Measurements from ENCODE around the gene FADS2. TPM values are rescaled to one million over a fixed set of nuclear protein-coding genes. Genes with fewer than 3 reads are reported as not detected.

Gene FADS2
- total RNA-seq, 2 donors from 2014 or later, result 2.0 to 4.4 TPM

DNA sequence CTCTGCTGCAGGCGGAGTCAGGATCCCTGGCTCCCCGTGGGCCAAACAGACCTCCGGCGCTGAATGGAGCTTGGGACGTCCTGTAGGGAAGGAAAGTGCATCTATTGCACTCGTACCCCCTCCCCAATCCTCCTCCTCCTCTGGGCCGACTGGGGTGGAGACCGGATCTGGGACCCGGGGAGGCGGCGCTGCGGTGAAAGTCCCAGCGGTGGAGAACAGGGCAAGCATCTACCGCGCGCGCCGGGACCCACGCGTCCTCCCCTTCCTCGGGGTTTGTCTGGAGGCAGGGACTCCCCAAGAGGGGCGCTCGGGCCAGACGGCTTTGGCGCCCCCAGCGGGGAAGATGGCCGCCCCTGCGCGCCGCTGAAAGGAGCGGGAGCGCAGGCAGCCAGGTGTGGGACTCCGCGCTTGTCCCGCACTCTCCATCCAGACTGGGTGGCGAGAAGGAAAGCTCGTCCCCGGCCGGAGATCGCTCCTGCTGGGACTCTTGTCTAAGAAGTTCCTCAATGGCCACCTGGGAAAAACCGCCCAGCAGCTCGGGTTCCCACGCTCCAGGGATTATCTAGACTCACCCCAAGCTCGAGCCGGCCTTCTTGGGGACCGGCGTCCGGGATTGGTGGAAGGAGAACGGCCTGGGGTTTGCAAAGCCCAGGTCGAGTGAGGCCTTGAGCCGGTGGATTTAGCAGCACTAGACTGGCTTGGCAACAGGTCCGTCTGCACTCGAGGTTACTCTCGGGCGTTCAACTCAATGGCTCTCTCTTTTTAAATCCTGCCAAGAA lies 718 bp downstream of the FADS2 start:
- intact Hi-C loops (cut with DNase I), result no loop called here
- H3K9me3 ChIP-seq, result no peaks in the 10 kb centered on the region
- H3K4me3 ChIP-seq, result peak overlapping the region in 1 of 2 donors; percentile 22
- peak overlapping the region in 3 of 4 donors; percentile 15 to 75 (median 65) for H3K27ac ChIP-seq
- H3K4me1 ChIP-seq, result peaks cover 26% of the 10 kb centered on the region
- peak; percentile 39 for ATAC-seq
- H3K36me3 ChIP-seq (replicated peaks in 1 of 2; ENCODE audit: insufficient read depth in 1 of 2, low read depth in 2 of 2), result no peaks in the 10 kb centered on the region
- no peak for TF ChIP-seq POLR2A (IDR thresholded peaks at IDR 0.05)
- TF ChIP-seq, protein P1, sequence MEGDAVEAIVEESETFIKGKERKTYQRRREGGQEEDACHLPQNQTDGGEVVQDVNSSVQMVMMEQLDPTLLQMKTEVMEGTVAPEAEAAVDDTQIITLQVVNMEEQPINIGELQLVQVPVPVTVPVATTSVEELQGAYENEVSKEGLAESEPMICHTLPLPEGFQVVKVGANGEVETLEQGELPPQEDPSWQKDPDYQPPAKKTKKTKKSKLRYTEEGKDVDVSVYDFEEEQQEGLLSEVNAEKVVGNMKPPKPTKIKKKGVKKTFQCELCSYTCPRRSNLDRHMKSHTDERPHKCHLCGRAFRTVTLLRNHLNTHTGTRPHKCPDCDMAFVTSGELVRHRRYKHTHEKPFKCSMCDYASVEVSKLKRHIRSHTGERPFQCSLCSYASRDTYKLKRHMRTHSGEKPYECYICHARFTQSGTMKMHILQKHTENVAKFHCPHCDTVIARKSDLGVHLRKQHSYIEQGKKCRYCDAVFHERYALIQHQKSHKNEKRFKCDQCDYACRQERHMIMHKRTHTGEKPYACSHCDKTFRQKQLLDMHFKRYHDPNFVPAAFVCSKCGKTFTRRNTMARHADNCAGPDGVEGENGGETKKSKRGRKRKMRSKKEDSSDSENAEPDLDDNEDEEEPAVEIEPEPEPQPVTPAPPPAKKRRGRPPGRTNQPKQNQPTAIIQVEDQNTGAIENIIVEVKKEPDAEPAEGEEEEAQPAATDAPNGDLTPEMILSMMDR (IDR thresholded peaks at IDR 0.05), result peak in 4 of 7 experiments; percentile 6 to 29 (median 18)
- peak; percentile 26 to 56 (median 43) for DNase-seq
- WGBS, 2 donors, result 0 to 2% methylated on average over 17 to 50 of the region's 55 CpGs
- H3K27me3 ChIP-seq, result peaks cover 0 to 5% of the 10 kb centered on the region in 2 donors

DNA sequence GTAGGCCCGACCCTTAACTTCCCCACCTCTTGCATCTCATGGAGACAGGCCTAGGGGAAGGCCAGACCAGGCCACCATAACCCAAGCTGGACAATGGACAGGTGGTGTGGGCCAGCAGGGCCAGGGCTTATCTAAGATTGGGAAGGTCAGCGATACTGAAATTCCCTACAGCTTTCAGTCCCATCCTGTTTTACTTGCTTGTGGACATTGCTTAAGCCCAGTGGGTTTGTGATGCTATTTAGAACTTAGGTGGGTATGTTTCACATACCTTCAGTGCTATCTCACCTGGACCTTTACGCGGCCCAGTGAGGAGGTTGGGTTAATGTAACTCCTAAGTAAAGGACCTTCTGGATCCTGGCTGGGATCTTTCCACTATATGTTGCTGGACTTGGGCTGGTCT lies 1.7 kb downstream of the FADS2 start:
- no peaks in the 10 kb centered on the region for H3K9me3 ChIP-seq
- H3K27ac ChIP-seq, result no peak overlapping the region
- DNase-seq (no peak), ATAC-seq (no peak)
- TF ChIP-seq, protein P1 (IDR thresholded peaks at IDR 0.05), result no peak
- TF ChIP-seq POLR2A (IDR thresholded peaks at IDR 0.05), result no peak
- 58 to 82% methylated on average over 2 to 4 of the region's 4 CpGs for WGBS, 2 donors
- H3K36me3 ChIP-seq (replicated peaks in 1 of 2; ENCODE audit: insufficient read depth in 1 of 2, low read depth in 2 of 2), result no peaks in the 10 kb centered on the region
- peaks cover 26% of the 10 kb centered on the region for H3K4me1 ChIP-seq
- H3K27me3 ChIP-seq, result peaks cover 0 to 5% of the 10 kb centered on the region in 2 donors
- intact Hi-C loops (cut with DNase I), result no loop called here
- H3K4me3 ChIP-seq, result no peak overlapping the region

DNA sequence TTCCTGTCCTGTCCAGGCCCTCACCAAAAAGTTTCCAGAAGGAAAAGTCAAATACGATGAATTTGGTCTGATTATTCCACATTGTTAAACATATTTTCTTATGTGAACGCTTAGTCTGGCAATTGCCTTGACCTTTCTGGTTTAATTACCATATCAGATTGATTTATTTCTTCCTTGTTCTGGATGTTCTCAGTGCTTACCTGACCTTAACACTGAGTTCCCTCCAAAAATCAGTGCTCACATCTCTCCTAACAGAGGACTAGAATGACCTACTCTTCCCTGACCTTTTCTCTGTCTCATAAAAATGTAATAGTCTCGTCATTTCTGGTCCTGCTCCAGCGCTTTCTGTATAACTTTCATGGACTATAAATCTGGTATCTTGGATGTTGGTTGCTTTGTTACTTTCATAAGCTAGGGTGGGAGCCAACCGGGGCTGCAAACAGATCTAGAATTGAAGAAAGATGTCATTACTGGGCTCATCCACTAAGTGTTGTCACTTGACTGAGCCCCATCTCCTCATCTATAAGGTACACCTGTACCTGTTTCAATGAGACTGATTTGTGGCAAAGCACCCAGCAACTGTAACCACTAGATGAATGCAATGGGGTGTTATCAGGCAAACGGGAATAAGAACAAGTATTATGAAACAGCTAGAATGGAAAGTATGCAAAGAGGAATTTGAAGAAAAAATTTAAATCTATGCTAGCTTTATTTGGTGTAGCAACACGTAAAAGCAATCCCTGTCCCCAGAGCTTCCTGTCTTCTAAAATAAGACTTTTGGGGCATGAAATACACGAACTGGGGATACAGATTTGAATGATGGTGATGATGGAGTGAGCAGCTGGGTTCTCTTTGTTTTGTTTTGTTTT lies 2.4 kb downstream of the FADS2 start:
- Histone ChIP-seq H3K4me3 (no peak overlapping the region), H3K27ac (no peak overlapping the region), H3K9me3 (no peaks in the 10 kb centered on the region), H3K4me1 (peaks cover 26% of the 10 kb centered on the region), H3K27me3 (peaks cover 0 to 5% of the 10 kb centered on the region in 2 donors), H3K36me3 (replicated peaks in 1 of 2; ENCODE audit: insufficient read depth in 1 of 2, low read depth in 2 of 2) (no peaks in the 10 kb centered on the region)
- DNase-seq, result no peak
- ATAC-seq, result no peak
- TF ChIP-seq, protein P1 (IDR thresholded peaks at IDR 0.05), result no peak
- TF ChIP-seq POLR2A (IDR thresholded peaks at IDR 0.05), result no peak
- 60 to 64% methylated on average over 8 of the region's 8 CpGs for WGBS, 2 donors
- intact Hi-C loops (cut with DNase I), result no loop called here

DNA sequence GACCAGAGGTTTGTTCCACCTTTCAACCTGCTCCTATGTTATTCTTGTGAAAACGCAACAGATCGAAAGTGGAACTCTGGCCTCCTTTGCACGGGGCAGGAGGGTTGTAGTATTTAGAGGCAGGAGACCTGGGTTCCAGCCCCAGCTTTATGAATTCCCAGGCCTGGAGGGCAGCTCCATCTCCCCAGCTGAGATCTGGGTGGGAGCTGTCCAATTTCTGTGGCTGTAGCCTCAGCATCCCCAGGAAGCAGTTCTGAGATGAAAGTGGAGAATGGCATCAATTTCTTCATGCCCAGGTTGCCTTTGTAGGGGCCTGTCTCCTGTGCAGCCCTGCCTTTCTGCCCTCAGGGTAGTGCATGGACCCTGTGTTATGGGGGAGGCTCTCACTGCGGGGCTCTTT lies 4.1 kb downstream of the FADS2 start:
- H3K9me3 ChIP-seq, result no peaks in the 10 kb centered on the region
- H3K4me1 ChIP-seq, result peaks cover 24% of the 10 kb centered on the region
- H3K27ac ChIP-seq, result no peak overlapping the region
- no peak overlapping the region for H3K4me3 ChIP-seq
- DNase-seq (no peak), ATAC-seq (no peak)
- intact Hi-C loops (cut with DNase I), result no loop called here
- WGBS, 2 donors, result 83 to 89% methylated on average over 2 to 4 of the region's 4 CpGs
- H3K27me3 ChIP-seq, result peaks cover 0 to 5% of the 10 kb centered on the region in 2 donors
- TF ChIP-seq, protein P1 (IDR thresholded peaks at IDR 0.05), result no peak
- no peak for TF ChIP-seq POLR2A (IDR thresholded peaks at IDR 0.05)
- H3K36me3 ChIP-seq (replicated peaks in 1 of 2; ENCODE audit: insufficient read depth in 1 of 2, low read depth in 2 of 2), result no peaks in the 10 kb centered on the region
